Mesenchymal stem cell (in vitro differentiated cells and primary cell): Measurements from ENCODE around the gene LDLRAD3.

Experiments
- DNase-seq: peaks from one replicate; pipeline ENCODE4 v3.0.0-alpha.2; 2013
- H2AFZ ChIP-seq: one replicate; pipeline ENCODE4 v1.6.1; 2013; ENCODE audit warnings: low read depth, mild to moderate bottlenecking, control low read depth, inconsistent platforms, low read length, moderate library complexity
- H2AK5ac ChIP-seq: 2 replicates; pipeline ENCODE4 v1.6.1; 2013; ENCODE audit warnings: low read length, moderate library complexity, mild to moderate bottlenecking, inconsistent platforms; ENCODE audit not compliant: severe bottlenecking
- H2BK120ac ChIP-seq: one replicate; pipeline ENCODE4 v1.6.1; 2013; ENCODE audit warnings: low read depth, mild to moderate bottlenecking, inconsistent platforms, low read length, moderate library complexity
- H2BK12ac ChIP-seq, 2 experiments: one replicate each; pipeline ENCODE4 v1.6.1; 2013; ENCODE audit warnings: inconsistent platforms in 2 of 2, low read length in 2 of 2, mild to moderate bottlenecking in 2 of 2, moderate library complexity in 2 of 2, control low read depth in 1 of 2
- H2BK15ac ChIP-seq: one replicate; pipeline ENCODE4 v1.6.1; 2013; ENCODE audit warnings: mild to moderate bottlenecking, low read depth, inconsistent platforms; ENCODE audit not compliant: poor library complexity, severe bottlenecking
- H2BK5ac ChIP-seq: 2 replicates; pipeline ENCODE4 v1.6.1; 2013; ENCODE audit warnings: low read depth, mild to moderate bottlenecking, low read length, control low read depth, inconsistent platforms; ENCODE audit not compliant: poor library complexity, severe bottlenecking
- H3K14ac ChIP-seq, 2 experiments: one replicate each; pipeline ENCODE4 v1.6.1; 2013; ENCODE audit warnings: inconsistent platforms in 2 of 2, low read length in 2 of 2, control low read depth in 1 of 2, mild to moderate bottlenecking in 1 of 2, moderate library complexity in 1 of 2
- H3K18ac ChIP-seq, 2 experiments: one replicate each; pipeline ENCODE4 v1.6.1; 2013; ENCODE audit warnings: inconsistent platforms in 2 of 2, low read length in 2 of 2, control low read depth in 1 of 2, low read depth in 1 of 2, mild to moderate bottlenecking in 1 of 2
- H3K23ac ChIP-seq, 2 experiments: one replicate each; pipeline ENCODE4 v1.6.1; 2013; ENCODE audit warnings: inconsistent platforms in 2 of 2, low read length in 2 of 2, mild to moderate bottlenecking in 2 of 2, moderate library complexity in 2 of 2, control low read depth in 1 of 2
- H3K27ac ChIP-seq: 2 replicates; pipeline ENCODE4 v1.5.1; 2013; ENCODE audit warnings: mild to moderate bottlenecking, moderate library complexity, low read length, control low read depth, inconsistent platforms; ENCODE audit not compliant: poor library complexity, severe bottlenecking
- H3K27me3 ChIP-seq, 2 experiments: 2 replicates each; pipeline versions ENCODE4 v1.6.1 to v1.7.0; 2013; ENCODE audit warnings: low read length in 2 of 2, mild to moderate bottlenecking in 2 of 2, moderate library complexity in 2 of 2, control low read depth in 1 of 2, inconsistent platforms in 1 of 2; ENCODE audit not compliant: control insufficient read depth in 1 of 2, insufficient read depth in 1 of 2
- H3K36me3 ChIP-seq, 2 experiments: 2 replicates each; pipeline versions ENCODE4 v1.6.1 to v1.7.0; 2013; ENCODE audit warnings: low read length in 2 of 2, control low read depth in 1 of 2, inconsistent platforms in 1 of 2, low read depth in 1 of 2, mild to moderate bottlenecking in 1 of 2; ENCODE audit not compliant: insufficient read depth in 2 of 2, control insufficient read depth in 1 of 2
- H3K4ac ChIP-seq, 2 experiments: one replicate each; pipeline ENCODE4 v1.6.1; 2013; ENCODE audit warnings: inconsistent platforms in 2 of 2, low read length in 2 of 2, mild to moderate bottlenecking in 2 of 2, moderate library complexity in 2 of 2, control low read depth in 1 of 2, low read depth in 1 of 2
- H3K4me1 ChIP-seq: 2 replicates; pipeline ENCODE4 v1.6.1; 2013; ENCODE audit warnings: low read depth, low read length, control low read depth; ENCODE audit not compliant: control insufficient read depth, insufficient read depth
- H3K4me2 ChIP-seq: 2 replicates; pipeline ENCODE4 v1.6.1; 2013; ENCODE audit warnings: low read length, mild to moderate bottlenecking, inconsistent platforms; ENCODE audit not compliant: poor library complexity, severe bottlenecking
- H3K4me3 ChIP-seq, 2 experiments: 2 replicates each; pipeline versions ENCODE4 v1.5.1 to v1.7.0; 2013; ENCODE audit warnings: low read length in 2 of 2, mild to moderate bottlenecking in 2 of 2, control low read depth in 1 of 2, low read depth in 1 of 2; ENCODE audit not compliant: insufficient read depth in 1 of 2
- H3K79me1 ChIP-seq: replicated peaks from 2 replicates; pipeline ENCODE4 v1.6.1; 2013; ENCODE audit warnings: mild to moderate bottlenecking, control low read depth, low read length, inconsistent platforms; ENCODE audit not compliant: poor library complexity, severe bottlenecking
- H3K9ac ChIP-seq: 2 replicates; pipeline ENCODE4 v1.7.0; 2013; ENCODE audit warnings: mild to moderate bottlenecking, low read length, moderate library complexity
- H3K9me3 ChIP-seq: 2 replicates; pipeline ENCODE4 v1.7.0; 2013; ENCODE audit warnings: mild to moderate bottlenecking, low read length; ENCODE audit not compliant: control insufficient read depth
- H4K8ac ChIP-seq: one replicate; pipeline ENCODE4 v1.6.1; 2013; ENCODE audit warnings: inconsistent platforms, mild to moderate bottlenecking, low read length, moderate library complexity
- H4K91ac ChIP-seq: one replicate; pipeline ENCODE4 v1.6.1; 2013; ENCODE audit warnings: mild to moderate bottlenecking, low read length, inconsistent platforms
- WGBS: methylation state at CpG from one replicate; pipeline ENCODE4 v1.1.7; 2013; ENCODE audit warnings: mixed read lengths; 5-methylcytosine and 5-hydroxymethylcytosine counted together

Gene LDLRAD3

DNA sequence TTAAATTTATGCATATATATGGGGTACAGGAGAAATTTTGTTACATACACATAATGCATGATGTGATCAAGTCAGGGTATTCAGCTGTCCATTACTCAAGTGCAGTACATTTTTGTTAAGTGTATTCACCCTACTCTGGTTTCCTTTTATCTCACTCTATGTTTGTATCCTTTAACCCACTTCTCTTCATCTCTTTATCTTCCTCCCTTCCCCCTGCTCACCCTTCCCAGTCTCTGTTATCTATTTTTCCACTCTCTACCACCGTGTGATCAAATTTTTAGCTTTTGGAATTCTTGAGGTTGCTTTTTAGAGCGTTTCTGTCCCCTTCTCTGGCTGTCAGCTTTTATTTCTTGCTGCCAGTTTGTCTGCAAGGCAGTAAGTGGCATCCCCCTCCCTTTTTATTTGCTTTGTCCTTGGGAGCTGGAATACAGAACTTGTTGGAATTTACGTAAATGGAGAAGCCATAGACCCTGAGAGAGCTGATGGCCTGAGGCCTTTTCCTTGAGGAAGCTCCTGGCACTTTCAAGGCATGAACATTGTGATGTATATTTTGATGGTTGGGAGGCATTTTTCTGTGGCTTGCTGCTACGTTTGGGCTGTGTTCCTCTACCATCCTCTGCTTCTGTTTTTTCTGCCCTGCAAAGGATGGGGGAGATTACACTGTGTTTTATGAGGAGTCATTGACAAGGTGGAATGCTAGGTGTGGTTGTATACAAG is 148.6 kb downstream of the LDLRAD3 start:
- H3K23ac ChIP-seq, result no peak overlapping the region
- H3K79me1 ChIP-seq, result peaks cover 2% of the 10 kb centered on the region
- no peak for DNase-seq
- no peak overlapping the region for H2AK5ac ChIP-seq
- no peak overlapping the region for H3K4me2 ChIP-seq
- no peak overlapping the region for H2BK15ac ChIP-seq
- H3K9me3 ChIP-seq, result no peaks in the 10 kb centered on the region
- H3K4me1 ChIP-seq, result peaks cover 7% of the 10 kb centered on the region
- H2BK5ac ChIP-seq, result no peak overlapping the region
- H2BK12ac ChIP-seq, result peak overlapping the region; percentile 29 to 66
- H2BK120ac ChIP-seq, result no peak overlapping the region
- no peaks in the 10 kb centered on the region for H3K27me3 ChIP-seq
- no peak overlapping the region for H4K91ac ChIP-seq
- 25% methylated on average over 4 of the region's 4 CpGs for WGBS
- no peak overlapping the region for H3K4ac ChIP-seq
- peaks cover 0 to 3% of the 10 kb centered on the region in 2 experiments for H3K36me3 ChIP-seq
- peak overlapping the region; percentile 14 to 16 for H3K18ac ChIP-seq
- H3K4me3 ChIP-seq, result no peak overlapping the region
- no peak overlapping the region for H4K8ac ChIP-seq
- H3K27ac ChIP-seq, result no peak overlapping the region
- no peak overlapping the region for H3K9ac ChIP-seq
- no peak overlapping the region for H3K14ac ChIP-seq
- no peak overlapping the region for H2AFZ ChIP-seq

DNA sequence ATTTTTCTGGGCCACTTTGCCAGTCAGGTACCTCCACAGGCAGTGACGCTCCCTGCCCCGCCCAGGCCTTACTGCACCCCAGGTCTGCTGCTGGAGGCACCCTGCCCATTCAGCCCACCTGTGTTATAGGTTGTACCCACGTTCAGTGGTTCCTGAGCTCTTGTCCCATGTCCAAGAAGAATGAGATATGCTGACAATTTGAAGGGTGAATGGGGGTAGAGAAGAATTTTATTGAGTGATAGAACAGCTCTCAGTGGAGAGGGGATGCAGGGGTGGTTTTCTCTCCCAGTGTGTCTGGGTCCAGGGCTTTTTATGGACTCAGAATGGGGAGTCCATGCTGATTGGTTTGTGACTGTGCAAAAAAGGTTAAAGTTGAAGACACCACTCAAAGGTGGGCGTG is 149.7 kb downstream of the LDLRAD3 start:
- Histone ChIP-seq H2BK12ac (no peak overlapping the region), H3K27me3 (no peaks in the 10 kb centered on the region), H4K91ac (no peak overlapping the region), H2AFZ (no peak overlapping the region), H4K8ac (no peak overlapping the region), H3K4me1 (peaks cover 10% of the 10 kb centered on the region), H3K27ac (no peak overlapping the region), H3K79me1 (peaks cover 2% of the 10 kb centered on the region), H3K4me3 (no peak overlapping the region), H3K9me3 (no peaks in the 10 kb centered on the region), H3K9ac (no peak overlapping the region), H3K14ac (peak overlapping the region in 1 of 2 experiments; percentile 94), H3K4me2 (no peak overlapping the region), H2BK5ac (no peak overlapping the region), H2AK5ac (no peak overlapping the region), H2BK15ac (no peak overlapping the region), H3K36me3 (peaks cover 1 to 3% of the 10 kb centered on the region in 2 experiments), H3K18ac (peak overlapping the region in 1 of 2 experiments; percentile 34), H2BK120ac (no peak overlapping the region), H3K4ac (no peak overlapping the region), H3K23ac (no peak overlapping the region)
- no peak for DNase-seq
- WGBS, result 96% methylated on average over 4 of the region's 4 CpGs

DNA sequence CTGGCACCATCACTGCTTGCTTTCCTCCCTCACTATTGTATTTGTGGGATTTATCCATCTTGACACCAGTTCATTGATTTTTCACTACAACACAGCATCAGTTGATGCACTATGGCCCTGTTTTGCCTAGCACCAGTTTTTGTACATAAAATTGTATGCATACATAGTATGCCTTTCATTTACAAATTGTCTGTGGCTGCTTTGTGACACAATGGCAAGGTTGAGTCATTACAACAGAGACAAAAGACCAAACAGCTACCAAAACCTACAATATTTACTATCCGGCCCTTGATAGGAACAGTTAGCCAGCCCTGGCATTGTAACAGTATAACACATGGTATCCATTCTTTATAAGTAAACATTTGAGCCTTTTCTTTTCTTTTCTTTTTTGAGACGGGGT is 150.3 kb downstream of the LDLRAD3 start:
- no peak overlapping the region for H3K23ac ChIP-seq
- no peak overlapping the region for H3K18ac ChIP-seq
- no peak overlapping the region for H2BK15ac ChIP-seq
- DNase-seq, result no peak
- H4K8ac ChIP-seq, result no peak overlapping the region
- no peak overlapping the region for H3K4me2 ChIP-seq
- H4K91ac ChIP-seq, result no peak overlapping the region
- no peaks in the 10 kb centered on the region for H3K9me3 ChIP-seq
- no peak overlapping the region for H2AFZ ChIP-seq
- no peak overlapping the region for H3K14ac ChIP-seq
- no peak overlapping the region for H2BK5ac ChIP-seq
- H2BK12ac ChIP-seq, result no peak overlapping the region
- no peak overlapping the region for H3K27ac ChIP-seq
- no peak overlapping the region for H3K9ac ChIP-seq
- no peak overlapping the region for H2AK5ac ChIP-seq
- no peak overlapping the region for H2BK120ac ChIP-seq
- WGBS, result 96% methylated on average over 2 of the region's 2 CpGs
- no peak overlapping the region for H3K4me3 ChIP-seq
- peaks cover 3 to 7% of the 10 kb centered on the region in 2 experiments for H3K36me3 ChIP-seq
- peaks cover 2% of the 10 kb centered on the region for H3K79me1 ChIP-seq
- H3K27me3 ChIP-seq, result no peaks in the 10 kb centered on the region
- peaks cover 10% of the 10 kb centered on the region for H3K4me1 ChIP-seq
- no peak overlapping the region for H3K4ac ChIP-seq

DNA sequence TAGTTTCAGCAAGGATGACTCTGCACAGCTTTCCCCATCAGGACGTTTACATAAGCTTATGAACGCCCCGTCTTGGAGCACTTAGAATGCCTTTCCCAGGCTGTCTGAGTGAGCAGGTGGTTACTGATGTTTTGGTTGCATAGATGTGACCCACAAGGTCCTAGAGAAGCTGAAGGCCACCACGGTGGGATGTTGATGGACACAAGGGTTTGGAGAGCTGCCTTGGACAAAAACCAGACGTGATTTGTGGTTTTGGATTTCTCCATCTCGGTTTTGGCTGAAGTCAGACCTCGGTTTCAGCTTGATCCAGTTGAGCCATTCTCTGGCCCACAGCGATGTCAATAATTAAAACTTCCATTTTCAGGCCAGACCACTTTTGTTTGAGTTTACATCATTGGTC is 151.9 kb downstream of the LDLRAD3 start:
- H3K4me2 ChIP-seq, result no peak overlapping the region
- no peak overlapping the region for H2AK5ac ChIP-seq
- no peak overlapping the region for H3K9ac ChIP-seq
- H3K9me3 ChIP-seq, result no peaks in the 10 kb centered on the region
- no peak overlapping the region for H4K91ac ChIP-seq
- H2BK5ac ChIP-seq, result no peak overlapping the region
- no peak overlapping the region for H2BK120ac ChIP-seq
- H3K18ac ChIP-seq, result no peak overlapping the region
- H3K4me3 ChIP-seq, result no peak overlapping the region
- peak; percentile 81 for DNase-seq
- peaks cover 2% of the 10 kb centered on the region for H3K79me1 ChIP-seq
- no peak overlapping the region for H4K8ac ChIP-seq
- H2BK12ac ChIP-seq, result no peak overlapping the region
- no peak overlapping the region for H3K27ac ChIP-seq
- WGBS, result 51% methylated on average over 8 of the region's 8 CpGs
- no peak overlapping the region for H2AFZ ChIP-seq
- H3K4ac ChIP-seq, result no peak overlapping the region
- H3K23ac ChIP-seq, result no peak overlapping the region
- H2BK15ac ChIP-seq, result no peak overlapping the region
- H3K27me3 ChIP-seq, result no peaks in the 10 kb centered on the region
- H3K14ac ChIP-seq, result no peak overlapping the region
- peaks cover 3 to 12% of the 10 kb centered on the region in 2 experiments for H3K36me3 ChIP-seq
- H3K4me1 ChIP-seq, result peaks cover 10% of the 10 kb centered on the region
